ENCODE data around the gene AOX1. TPM values are rescaled to one million over a fixed set of nuclear protein-coding genes. Genes with fewer than 3 reads are reported as not detected.
A peak's percentile ranks its signal among the peaks of the same experiment; 100 is the strongest.
"Not testable (repeated sequence)": the region's sequence is repeated elsewhere in the genome, so short reads cannot be mapped to it uniquely, and the experiment has no call there.

AOX1 gene
- total and polyA plus RNA-seq, 9 donors, result 0.65 to 1.9 (median 1.2) TPM

- peak; percentile 94 for DNase-seq
- WGBS (ENCODE audit: insufficient coverage), result 1% methylated on average over 8 of the region's 17 CpGs
- Histone ChIP-seq H3K27me3 (ENCODE audit: control insufficient read depth, insufficient read depth, low read length) (no peaks in the 10 kb centered on the region), H3K9me3 (replicated peaks; ENCODE audit: control insufficient read depth, low read depth, low read length) (no peaks in the 10 kb centered on the region), H3K36me3 (ENCODE audit: control insufficient read depth, insufficient read depth, low read length) (no peaks in the 10 kb centered on the region), H3K27ac (ENCODE audit: low read length) (peak overlapping the region; percentile 55), H3K4me1 (ENCODE audit: control insufficient read depth, insufficient read depth, low read length) (no peaks in the 10 kb centered on the region), H3K4me3 (ENCODE audit: low read length) (peak overlapping the region; percentile 53)
Measured at GRCh38 chr2:200713003-200713703, 127.3 kb downstream of the AOX1 start.

GRCh38 chr2:200713704-200714064 lies 127.9 kb downstream of the AOX1 start:
- no peak overlapping the region for H3K4me3 ChIP-seq (ENCODE audit: low read length)
- H3K9me3 ChIP-seq (replicated peaks; ENCODE audit: control insufficient read depth, low read depth, low read length), result no peaks in the 10 kb centered on the region
- no peak for DNase-seq
- 88% methylated on average over 2 of the region's 4 CpGs for WGBS (ENCODE audit: insufficient coverage)
- no peaks in the 10 kb centered on the region for H3K4me1 ChIP-seq (ENCODE audit: control insufficient read depth, insufficient read depth, low read length)
- no peaks in the 10 kb centered on the region for H3K36me3 ChIP-seq (ENCODE audit: control insufficient read depth, insufficient read depth, low read length)
- H3K27me3 ChIP-seq (ENCODE audit: control insufficient read depth, insufficient read depth, low read length), result no peaks in the 10 kb centered on the region
- H3K27ac ChIP-seq (ENCODE audit: low read length), result peak overlapping the region; percentile 55

GRCh38 chr2:200715014-200715413 lies 129.2 kb downstream of the AOX1 start:
- no CpG with 5 or more reads among the region's 3 CpGs for WGBS (ENCODE audit: insufficient coverage)
- not testable (repeated sequence) for H3K36me3 ChIP-seq (ENCODE audit: control insufficient read depth, insufficient read depth, low read length); H3K4me3 ChIP-seq (ENCODE audit: low read length); H3K9me3 ChIP-seq (replicated peaks; ENCODE audit: control insufficient read depth, low read depth, low read length); H3K4me1 ChIP-seq (ENCODE audit: control insufficient read depth, insufficient read depth, low read length); H3K27me3 ChIP-seq (ENCODE audit: control insufficient read depth, insufficient read depth, low read length); DNase-seq; H3K27ac ChIP-seq (ENCODE audit: low read length)

- WGBS (ENCODE audit: insufficient coverage), result no CpG with 5 or more reads among the region's 1 CpG
- Histone ChIP-seq H3K36me3 (ENCODE audit: control insufficient read depth, insufficient read depth, low read length) (no peaks in the 10 kb centered on the region), H3K27ac (ENCODE audit: low read length) (no peak overlapping the region), H3K4me1 (ENCODE audit: control insufficient read depth, insufficient read depth, low read length) (no peaks in the 10 kb centered on the region), H3K4me3 (ENCODE audit: low read length) (no peak overlapping the region), H3K9me3 (replicated peaks; ENCODE audit: control insufficient read depth, low read depth, low read length) (no peaks in the 10 kb centered on the region), H3K27me3 (ENCODE audit: control insufficient read depth, insufficient read depth, low read length) (no peaks in the 10 kb centered on the region)
- no peak for DNase-seq
Measured at GRCh38 chr2:200716386-200716785, 130.6 kb downstream of the AOX1 start.

Other genes with a start within 250 kb of the AOX1 start
- 12.0 TPM for gene KCTD18, start 75.9 kb upstream of the AOX1 start, total RNA-seq
- gene KCTD18, start 75.9 kb upstream of the AOX1 start, polyA plus RNA-seq (ENCODE audit: insufficient read depth in 1 of 8, insufficient read length in 8 of 8, low replicate concordance in 1 of 8), result 10 to 100 TPM in 7 of 8 donors, 1 to 10 TPM in 1; 9.8 to 14.4 (median 11.3) TPM
- 5.3 TPM for gene SGO2, start 59.8 kb upstream of the AOX1 start, total RNA-seq
- 10 to 100 TPM in 4 of 8 donors, 1 to 10 TPM in 4; 5.4 to 12.4 (median 9.6) TPM for gene SGO2, start 59.8 kb upstream of the AOX1 start, polyA plus RNA-seq (ENCODE audit: insufficient read depth in 1 of 8, insufficient read length in 8 of 8, low replicate concordance in 1 of 8)
- gene BZW1, start 225.9 kb downstream of the AOX1 start, total RNA-seq, result 139 TPM
- 100 to 1,000 TPM in 7 of 8 donors, 10 to 100 TPM in 1; 84.7 to 193 (median 131) TPM for gene BZW1, start 225.9 kb downstream of the AOX1 start, polyA plus RNA-seq (ENCODE audit: insufficient read depth in 1 of 8, insufficient read length in 8 of 8, low replicate concordance in 1 of 8)

All from muscle of leg (tissue), 11 donors.